Activated CD4-positive, alpha-beta T cell treated with anti-CD3 and anti-CD28 coated beads, Interleukin-2, amount 10 ng/mL, durations not matched to agents 24 days and 14 days (primary cell): ENCODE data around the gene DNM3. TPM values are rescaled to one million over a fixed set of nuclear protein-coding genes. Genes with fewer than 3 reads are reported as not detected.

ENCODE experiments used
- DNase-seq: peaks from one replicate; pipeline ENCODE4 v3.0.0; 2022
- H3K27ac Mint-ChIP-seq: one replicate; pipeline ENCODE4 v1.8.0; 2022; ENCODE audit warnings: mild to moderate bottlenecking, mixed read lengths
- H3K27me3 Mint-ChIP-seq: one replicate; pipeline ENCODE4 v1.8.0; 2022; ENCODE audit warnings: mixed read lengths
- H3K36me3 Mint-ChIP-seq: one replicate; pipeline ENCODE4 v1.8.0; 2022; ENCODE audit warnings: low read depth, mild to moderate bottlenecking, mixed read lengths
- H3K4me1 Mint-ChIP-seq: one replicate; pipeline ENCODE4 v1.8.0; 2021; ENCODE audit warnings: mixed read lengths
- H3K4me3 Mint-ChIP-seq: one replicate; pipeline ENCODE4 v1.8.0; 2022; ENCODE audit warnings: mild to moderate bottlenecking, moderate library complexity, mixed read lengths
- H3K9me3 Mint-ChIP-seq: one replicate; pipeline ENCODE4 v1.8.0; 2021; ENCODE audit warnings: mixed read lengths
- intact Hi-C: fragments of 100-400 bp; cut with micrococcal nuclease; formaldehyde crosslinking; loops from one replicate; pipeline ENCODE4 v1.15.1; 2023
- total RNA-seq: library from RNA; stranded (reverse); gene quantifications from 2 replicates; pipeline ENCODE4 v1.2.3, GENCODE V29; 2022

The DNM3 gene
- total RNA-seq, 1 donor from 2014 or later = 0.42 TPM

GRCh38 chr1:171901245-171901644 lies 59.9 kb downstream of the DNM3 start:
- H3K4me1 Mint-ChIP-seq = peaks cover 2% of the 10 kb centered on the region
- intact Hi-C loops = no loop called here
- no peaks in the 10 kb centered on the region for H3K9me3 Mint-ChIP-seq
- no peak overlapping the region for H3K4me3 Mint-ChIP-seq
- H3K27ac Mint-ChIP-seq = no peak overlapping the region
- H3K36me3 Mint-ChIP-seq = no peaks in the 10 kb centered on the region
- peaks cover 1% of the 10 kb centered on the region for H3K27me3 Mint-ChIP-seq
- no peak for DNase-seq

DNA sequence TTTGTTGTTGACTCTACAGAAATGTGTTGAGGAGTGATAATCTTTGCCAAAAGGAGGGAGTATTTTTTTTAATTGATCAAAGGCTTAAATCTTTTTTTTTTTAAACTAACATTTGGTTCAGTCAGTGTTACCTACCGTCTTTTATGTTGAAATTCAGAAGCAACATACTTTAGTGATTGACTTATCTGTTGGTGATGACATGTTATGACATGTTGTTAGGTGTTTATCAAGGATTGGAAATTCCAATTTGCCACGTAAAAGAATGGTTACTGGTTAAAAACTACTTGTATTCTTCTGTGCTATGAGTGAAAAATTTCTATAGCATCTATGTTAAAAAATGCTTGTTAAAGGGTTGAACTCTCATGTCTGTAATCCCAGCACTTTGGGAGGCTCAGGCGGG lies 61.2 kb downstream of the DNM3 start:
- no peaks in the 10 kb centered on the region for H3K36me3 Mint-ChIP-seq
- intact Hi-C loops = no loop called here

GRCh38 chr1:171904778-171905450 lies 63.6 kb downstream of the DNM3 start:
- Mint-ChIP-seq H3K27ac (no peak overlapping the region), H3K4me3 (no peak overlapping the region), H3K4me1 (peaks cover 5% of the 10 kb centered on the region), H3K36me3 (no peaks in the 10 kb centered on the region), H3K27me3 (peaks cover 2% of the 10 kb centered on the region), H3K9me3 (no peaks in the 10 kb centered on the region)
- intact Hi-C loops = no loop called here
- DNase-seq = peak; percentile 8

More for the DNA sequence above, 61.2 kb downstream of the DNM3 start:
- Mint-ChIP-seq H3K9me3 (no peaks in the 10 kb centered on the region), H3K4me3 (no peak overlapping the region), H3K4me1 (peaks cover 2% of the 10 kb centered on the region), H3K27me3 (no peaks in the 10 kb centered on the region), H3K27ac (no peak overlapping the region)
- DNase-seq = no peak

DNA sequence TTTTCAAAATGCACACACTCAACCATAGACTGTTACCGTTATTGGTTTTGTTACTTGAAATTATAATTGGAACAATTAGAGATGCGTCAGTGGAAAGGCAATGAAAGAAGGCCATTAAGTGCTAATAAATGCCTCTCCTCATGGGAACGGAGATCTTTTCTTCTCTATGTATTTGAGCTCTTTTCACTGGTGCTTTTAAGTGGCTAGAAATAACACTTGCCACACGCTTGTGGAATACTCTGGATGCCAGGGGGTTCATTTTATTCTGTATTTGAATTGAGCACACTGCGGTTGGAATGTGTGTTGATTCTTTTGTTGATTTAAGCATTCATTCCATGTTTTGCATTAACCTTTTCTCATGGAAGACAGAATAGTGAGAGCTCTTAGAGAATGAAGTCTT lies 68.4 kb downstream of the DNM3 start:
- intact Hi-C loops = no loop called here
- H3K9me3 Mint-ChIP-seq = no peaks in the 10 kb centered on the region
- H3K4me1 Mint-ChIP-seq = peaks cover 3% of the 10 kb centered on the region
- H3K4me3 Mint-ChIP-seq = no peak overlapping the region
- H3K36me3 Mint-ChIP-seq = no peaks in the 10 kb centered on the region
- peaks cover 2% of the 10 kb centered on the region for H3K27me3 Mint-ChIP-seq
- H3K27ac Mint-ChIP-seq = no peak overlapping the region
- DNase-seq = no peak

DNA sequence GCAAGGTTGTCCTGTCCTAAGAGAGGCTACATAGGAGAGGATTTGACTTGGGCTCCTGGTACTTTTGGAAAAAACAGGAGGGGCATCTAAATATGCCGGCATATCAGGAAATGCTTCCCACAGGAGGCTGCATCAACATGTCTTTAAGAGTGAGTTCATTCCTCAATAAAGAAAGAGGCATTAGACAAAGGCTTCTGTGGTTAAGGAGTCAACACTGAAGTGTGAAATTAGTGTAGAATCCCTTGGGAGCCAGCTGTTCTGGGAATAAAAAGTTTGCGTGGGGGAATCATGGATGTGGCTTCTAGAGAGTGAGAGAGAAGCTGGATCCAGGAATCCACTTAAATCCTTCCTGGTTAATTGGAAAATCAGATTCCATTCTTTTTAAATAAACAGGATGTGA lies 69.5 kb downstream of the DNM3 start:
- intact Hi-C loops = no loop called here

GRCh38 chr1:171911506-171911905 lies 70.2 kb downstream of the DNM3 start:
- DNase-seq = no peak
- Mint-ChIP-seq H3K27ac (no peak overlapping the region), H3K9me3 (no peaks in the 10 kb centered on the region), H3K4me3 (no peak overlapping the region), H3K4me1 (peaks cover 3% of the 10 kb centered on the region), H3K27me3 (peaks cover 2% of the 10 kb centered on the region), H3K36me3 (no peaks in the 10 kb centered on the region)
- intact Hi-C loops = no loop called here

More for the DNA sequence above, 69.5 kb downstream of the DNM3 start:
- Mint-ChIP-seq H3K4me3 (no peak overlapping the region), H3K4me1 (peaks cover 3% of the 10 kb centered on the region), H3K36me3 (no peaks in the 10 kb centered on the region), H3K27me3 (peaks cover 2% of the 10 kb centered on the region), H3K27ac (no peak overlapping the region), H3K9me3 (no peaks in the 10 kb centered on the region)
- DNase-seq = no peak

GRCh38 chr1:171912509-171913175 lies 71.3 kb downstream of the DNM3 start:
- Mint-ChIP-seq H3K27me3 (peaks cover 2% of the 10 kb centered on the region), H3K4me3 (no peak overlapping the region), H3K36me3 (no peaks in the 10 kb centered on the region), H3K27ac (no peak overlapping the region), H3K9me3 (no peaks in the 10 kb centered on the region), H3K4me1 (peaks cover 3% of the 10 kb centered on the region)
- intact Hi-C loops = no loop called here
- no peak for DNase-seq

GRCh38 chr1:171913385-171913784 lies 72.1 kb downstream of the DNM3 start:
- Mint-ChIP-seq H3K9me3 (no peaks in the 10 kb centered on the region), H3K27me3 (peaks cover 2% of the 10 kb centered on the region), H3K4me1 (peaks cover 3% of the 10 kb centered on the region), H3K36me3 (no peaks in the 10 kb centered on the region), H3K27ac (no peak overlapping the region), H3K4me3 (no peak overlapping the region)
- DNase-seq = no peak
- intact Hi-C loops = no loop called here

DNA sequence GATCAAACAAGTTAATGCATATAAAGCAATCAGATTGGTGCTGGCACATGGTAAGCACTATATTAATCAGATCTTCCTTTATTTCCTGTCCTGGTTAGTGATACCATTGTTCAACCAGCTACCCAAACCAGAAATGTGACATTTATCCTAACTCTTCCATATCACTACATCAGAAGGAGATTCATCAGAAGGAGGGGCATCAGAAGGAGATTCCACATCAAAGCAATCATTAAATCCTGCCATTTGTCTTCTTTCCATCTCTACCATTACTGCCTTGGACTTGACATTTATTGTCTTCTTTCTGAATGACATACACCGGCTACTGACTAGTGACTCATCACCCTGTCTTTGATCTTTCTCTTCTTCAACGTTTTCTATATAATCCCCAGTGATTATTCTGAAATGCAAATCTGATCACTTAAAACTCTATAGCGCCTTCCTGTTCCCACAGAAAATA lies 75.0 kb downstream of the DNM3 start:
- H3K4me1 Mint-ChIP-seq = no peaks in the 10 kb centered on the region
- intact Hi-C loops = no loop called here
- no peak overlapping the region for H3K27ac Mint-ChIP-seq
- no peaks in the 10 kb centered on the region for H3K36me3 Mint-ChIP-seq
- H3K27me3 Mint-ChIP-seq = no peaks in the 10 kb centered on the region
- no peaks in the 10 kb centered on the region for H3K9me3 Mint-ChIP-seq
- no peak for DNase-seq
- H3K4me3 Mint-ChIP-seq = no peak overlapping the region

DNA sequence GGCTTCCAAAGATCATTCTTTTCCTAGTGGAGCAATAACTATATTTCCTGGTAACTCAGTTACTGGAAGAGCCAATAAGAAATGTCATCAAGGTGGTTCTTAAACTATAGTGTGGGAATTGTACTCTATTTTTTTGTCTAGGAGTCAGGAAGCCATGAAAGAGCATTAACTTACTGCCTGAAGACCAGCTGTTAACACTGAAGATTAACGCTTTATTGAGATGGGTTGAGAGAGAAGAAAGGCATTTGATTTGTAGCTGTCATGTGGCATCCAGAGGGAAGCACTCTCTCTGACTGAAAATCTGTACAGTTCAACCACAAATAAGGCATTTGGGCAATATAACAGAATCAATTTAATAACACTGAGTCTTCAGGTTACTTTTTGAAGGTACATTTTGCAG lies 76.0 kb downstream of the DNM3 start:
- Mint-ChIP-seq H3K4me1 (no peaks in the 10 kb centered on the region), H3K4me3 (no peak overlapping the region), H3K27ac (no peak overlapping the region), H3K36me3 (no peaks in the 10 kb centered on the region), H3K9me3 (no peaks in the 10 kb centered on the region), H3K27me3 (no peaks in the 10 kb centered on the region)
- no peak for DNase-seq
- intact Hi-C loops = no loop called here

DNA sequence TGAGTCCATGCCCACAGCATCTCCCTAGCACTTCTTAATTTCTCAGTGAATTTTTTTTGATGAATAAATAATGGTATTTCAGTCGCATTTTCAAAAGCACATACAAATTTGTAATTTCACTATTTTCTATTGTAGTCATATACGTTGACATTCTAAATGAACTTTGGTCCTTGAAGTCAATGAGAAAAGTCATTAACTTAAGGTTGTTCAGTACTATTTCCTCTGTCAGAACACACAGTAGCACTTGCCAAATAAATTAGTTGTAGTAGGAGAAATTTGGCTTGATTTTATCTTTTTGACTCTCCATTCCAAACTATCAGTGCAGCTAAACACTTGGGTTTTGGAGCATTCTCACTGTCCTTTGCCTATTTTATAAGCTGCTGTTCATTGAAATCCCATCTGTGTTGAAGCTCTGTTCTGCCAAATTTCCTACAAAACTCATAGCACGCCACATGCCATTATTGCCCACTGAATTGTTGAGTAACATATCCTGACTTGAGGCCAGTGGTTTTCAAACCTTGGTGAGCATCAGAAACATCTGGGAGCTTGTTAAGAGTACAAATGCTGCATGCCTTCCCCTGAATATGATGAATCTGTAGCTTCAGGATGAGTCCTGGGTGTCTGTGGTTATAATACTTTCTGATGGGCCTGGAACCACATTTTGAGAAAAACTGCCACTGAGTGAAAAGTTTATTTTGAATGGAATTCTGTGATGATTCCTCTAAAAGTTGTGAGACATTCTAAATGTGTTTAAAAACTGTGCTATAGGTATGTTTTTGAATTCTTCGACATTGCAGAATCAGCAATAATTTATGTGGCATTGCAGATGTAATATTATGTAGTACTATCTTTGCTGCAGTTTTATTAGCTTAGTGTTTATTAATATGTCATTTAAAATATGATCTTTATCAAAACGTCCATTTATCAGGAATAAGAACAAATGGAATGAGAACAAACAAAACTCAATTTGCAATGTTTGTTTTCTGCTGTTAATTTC lies 78.9 kb downstream of the DNM3 start:
- Mint-ChIP-seq H3K4me3 (no peak overlapping the region), H3K36me3 (no peaks in the 10 kb centered on the region), H3K4me1 (no peaks in the 10 kb centered on the region), H3K9me3 (peaks cover 4% of the 10 kb centered on the region), H3K27me3 (no peaks in the 10 kb centered on the region), H3K27ac (no peak overlapping the region)
- intact Hi-C loops = no loop called here
- no peak for DNase-seq

GRCh38 chr1:171922999-171923398 lies 81.7 kb downstream of the DNM3 start:
- H3K27me3 Mint-ChIP-seq = no peaks in the 10 kb centered on the region
- intact Hi-C loops = no loop called here
- no peak overlapping the region for H3K27ac Mint-ChIP-seq
- no peak for DNase-seq
- peaks cover 4% of the 10 kb centered on the region for H3K9me3 Mint-ChIP-seq
- H3K4me3 Mint-ChIP-seq = no peak overlapping the region
- H3K36me3 Mint-ChIP-seq = no peaks in the 10 kb centered on the region
- no peaks in the 10 kb centered on the region for H3K4me1 Mint-ChIP-seq

DNA sequence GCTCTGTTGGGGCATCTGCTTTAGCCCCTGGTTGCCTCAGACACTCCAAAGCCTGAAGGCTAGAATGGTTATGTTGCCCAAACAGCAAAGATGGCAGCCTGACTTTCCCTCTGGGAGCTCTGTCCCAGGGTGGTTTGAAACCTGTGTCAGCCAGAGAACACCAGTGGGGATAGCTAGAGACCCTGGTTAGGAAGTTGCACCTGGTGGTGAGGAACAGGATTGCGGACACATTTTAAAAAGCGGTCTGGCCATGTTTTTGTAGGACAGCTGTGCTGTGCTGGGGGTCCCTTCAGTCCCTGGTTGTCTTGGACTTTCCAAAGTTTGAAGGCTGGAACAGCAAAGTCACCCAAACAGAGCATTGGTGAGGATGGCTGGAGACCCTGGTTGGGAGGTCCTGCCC lies 87.8 kb downstream of the DNM3 start:
- Mint-ChIP-seq H3K36me3 (no peaks in the 10 kb centered on the region), H3K4me1 (peaks cover 5% of the 10 kb centered on the region)

GRCh38 chr1:171931752-171932151 lies 90.5 kb downstream of the DNM3 start:
- H3K9me3 Mint-ChIP-seq = no peaks in the 10 kb centered on the region
- no peak overlapping the region for H3K27ac Mint-ChIP-seq
- DNase-seq = no peak
- H3K27me3 Mint-ChIP-seq = peaks cover 7% of the 10 kb centered on the region
- H3K36me3 Mint-ChIP-seq = no peaks in the 10 kb centered on the region
- no peak overlapping the region for H3K4me3 Mint-ChIP-seq
- peaks cover 5% of the 10 kb centered on the region for H3K4me1 Mint-ChIP-seq
- intact Hi-C loops = no loop called here

More for the DNA sequence above, 87.8 kb downstream of the DNM3 start:
- H3K4me3 Mint-ChIP-seq = no peak overlapping the region
- no peak for DNase-seq
- no peak overlapping the region for H3K27ac Mint-ChIP-seq
- H3K9me3 Mint-ChIP-seq = peaks cover 4% of the 10 kb centered on the region
- peaks cover 4% of the 10 kb centered on the region for H3K27me3 Mint-ChIP-seq
- intact Hi-C loops = no loop called here
